ENCODE measurements around the gene NBDY. TPM values are rescaled to one million over a fixed set of nuclear protein-coding genes. Genes with fewer than 3 reads are reported as not detected.

Gene NBDY
- total and polyA plus RNA-seq, 4 donors: 11.8 to 43.2 (median 22.7) TPM

- 94 to 100% methylated on average over 1 of the region's 1 CpG for WGBS, 2 donors
- H3K9ac ChIP-seq (ENCODE audit: insufficient read depth in 1 of 2, low read length in 2 of 2): no peak overlapping the region
- peaks cover 4 to 29% (median 4%) of the 10 kb centered on the region in 3 donors for H3K27me3 ChIP-seq (ENCODE audit: control insufficient read depth in 3 of 3, insufficient read depth in 3 of 3, low read length in 2 of 3)
- no peak overlapping the region for H3K27ac ChIP-seq (ENCODE audit: low read depth in 1 of 2, low read length in 1 of 2)
- no peaks in the 10 kb centered on the region for H3K4me1 ChIP-seq (ENCODE audit: control insufficient read depth in 5 of 5, insufficient read depth in 5 of 5, low read length in 5 of 5)
- TF ChIP-seq CTCF (IDR thresholded peaks at IDR 0.05; ENCODE audit: control extremely low read depth, extremely low read depth): no peak
- H3K36me3 ChIP-seq (ENCODE audit: control insufficient read depth in 4 of 4, insufficient read depth in 4 of 4, low read length in 4 of 4): no peaks in the 10 kb centered on the region
- ATAC-seq (ENCODE audit: insufficient read depth, low FRiP score) (no peak), DNase-seq (no peak)
- no peak overlapping the region for H3K4me3 ChIP-seq
- H3K9me3 ChIP-seq (ENCODE audit: control insufficient read depth in 4 of 4, insufficient read depth in 3 of 4, low read length in 3 of 4): peaks cover 0 to 8% (median 2%) of the 10 kb centered on the region in 4 donors
Observed at GRCh38 chrX:56857042-56857441, 128.0 kb downstream of the NBDY start.

- H3K36me3 ChIP-seq (ENCODE audit: control insufficient read depth in 4 of 4, insufficient read depth in 4 of 4, low read length in 4 of 4): no peaks in the 10 kb centered on the region
- H3K27ac ChIP-seq (ENCODE audit: low read depth in 1 of 2, low read length in 1 of 2): no peak overlapping the region
- WGBS, 2 donors: 70 to 77% methylated on average over 2 of the region's 2 CpGs
- H3K9me3 ChIP-seq (ENCODE audit: control insufficient read depth in 4 of 4, insufficient read depth in 3 of 4, low read length in 3 of 4): peaks cover 0 to 6% (median 2%) of the 10 kb centered on the region in 4 donors
- no peak for DNase-seq
- peaks cover 4 to 43% (median 10%) of the 10 kb centered on the region in 3 donors for H3K27me3 ChIP-seq (ENCODE audit: control insufficient read depth in 3 of 3, insufficient read depth in 3 of 3, low read length in 2 of 3)
- H3K4me3 ChIP-seq: no peak overlapping the region
- H3K4me1 ChIP-seq (ENCODE audit: control insufficient read depth in 5 of 5, insufficient read depth in 5 of 5, low read length in 5 of 5): no peaks in the 10 kb centered on the region
- H3K9ac ChIP-seq (ENCODE audit: insufficient read depth in 1 of 2, low read length in 2 of 2): no peak overlapping the region
- no peak for TF ChIP-seq CTCF (IDR thresholded peaks at IDR 0.05; ENCODE audit: control extremely low read depth, extremely low read depth)
- ATAC-seq (ENCODE audit: insufficient read depth, low FRiP score): no peak
Observed at GRCh38 chrX:56860888-56861287, 131.8 kb downstream of the NBDY start.

Other genes starting within 250 kb of the NBDY start
- gene UBQLN2, start 165.6 kb upstream of the NBDY start, total RNA-seq: 10 to 100 TPM; 27.3 to 31.3 TPM
- 10 to 100 TPM in 1 of 2 donors, 1 to 10 TPM in 1; 7.7 to 17.6 TPM for gene UBQLN2, start 165.6 kb upstream of the NBDY start, polyA plus RNA-seq

Data from lung (tissue), 12 donors.